HG03064 (cell line): ENCODE measurements around the gene HRH3.

ENCODE experiments used
- ATAC-seq: cut with Tn5 transposase; IDR thresholded peaks from one replicate; pipeline ENCODE4 v1.9.1; 2021; ENCODE audit warnings: low read depth; ENCODE audit not compliant: unreplicated experiment

The HRH3 gene

DNA sequence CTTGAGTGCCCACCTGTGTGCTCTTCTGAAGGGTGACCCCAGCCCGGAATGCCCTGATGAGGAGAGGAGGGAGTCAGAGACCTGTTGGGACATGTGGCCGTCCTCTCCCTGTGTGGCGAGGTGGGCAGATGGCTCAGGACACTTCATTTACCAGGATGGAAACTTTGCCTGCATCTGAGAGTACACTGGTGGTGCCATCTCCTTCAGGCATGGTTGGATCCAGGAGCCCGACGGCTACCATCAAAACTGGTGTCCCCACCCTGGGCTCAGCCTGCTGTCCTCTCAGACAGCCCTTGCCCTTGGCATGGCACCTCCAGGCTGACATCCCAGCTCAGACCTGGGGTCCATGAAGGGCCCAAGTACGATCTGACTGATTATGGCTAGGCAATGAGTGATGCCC lies 11.2 kb upstream of the HRH3 start:
- ATAC-seq, result no peak

DNA sequence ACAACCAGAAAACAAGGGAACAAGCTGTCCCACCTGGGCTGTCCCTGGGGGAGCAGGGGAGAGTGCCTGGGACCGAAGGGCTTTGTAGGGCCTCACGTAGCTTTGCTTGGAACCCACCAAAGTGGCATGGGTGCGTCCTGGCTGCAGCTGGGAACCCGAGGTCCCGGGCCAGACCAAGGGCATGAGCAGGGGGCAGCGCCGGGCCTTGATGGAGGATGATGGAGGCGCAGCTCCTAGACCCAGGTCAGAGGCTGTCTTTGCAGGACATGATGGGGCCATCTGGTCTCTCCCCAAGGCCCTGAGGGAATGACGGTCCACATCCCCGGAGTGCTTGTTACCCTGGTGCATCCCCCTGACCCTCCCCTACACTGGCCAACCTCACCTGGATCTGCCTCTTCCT lies 10.6 kb upstream of the HRH3 start:
- no peak for ATAC-seq

DNA sequence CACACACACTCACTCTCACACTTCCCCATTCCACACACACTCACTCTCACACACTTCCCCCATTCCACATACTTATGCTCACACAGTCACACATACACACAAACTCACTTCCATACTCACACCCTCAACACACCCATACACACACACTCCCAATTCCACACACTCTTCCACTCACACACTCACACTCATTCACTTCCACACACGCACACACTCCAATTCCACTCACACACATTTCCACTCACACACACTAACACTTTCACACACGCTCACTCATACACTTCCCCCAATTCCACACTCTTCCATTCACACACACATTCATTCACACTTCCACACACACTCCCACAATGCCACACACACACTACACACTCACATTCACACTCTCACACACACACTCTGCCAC lies 10.2 kb upstream of the HRH3 start:
- no peak for ATAC-seq

DNA sequence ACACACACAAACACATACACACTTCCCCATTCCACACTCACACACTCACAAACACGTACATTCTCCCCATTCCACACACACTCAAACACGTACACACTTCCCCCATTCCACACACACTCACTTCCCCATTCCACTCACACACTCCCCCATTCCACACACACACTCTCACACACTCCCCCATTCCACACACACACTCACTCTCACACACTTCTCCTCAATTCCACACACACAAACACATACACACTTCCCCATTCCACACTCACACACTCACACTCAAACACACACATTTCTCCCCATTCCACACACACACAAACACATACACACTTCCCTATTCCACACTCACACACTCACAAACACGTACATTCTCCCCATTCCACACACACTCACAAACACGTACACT lies 9.6 kb upstream of the HRH3 start:
- no peak for ATAC-seq

DNA sequence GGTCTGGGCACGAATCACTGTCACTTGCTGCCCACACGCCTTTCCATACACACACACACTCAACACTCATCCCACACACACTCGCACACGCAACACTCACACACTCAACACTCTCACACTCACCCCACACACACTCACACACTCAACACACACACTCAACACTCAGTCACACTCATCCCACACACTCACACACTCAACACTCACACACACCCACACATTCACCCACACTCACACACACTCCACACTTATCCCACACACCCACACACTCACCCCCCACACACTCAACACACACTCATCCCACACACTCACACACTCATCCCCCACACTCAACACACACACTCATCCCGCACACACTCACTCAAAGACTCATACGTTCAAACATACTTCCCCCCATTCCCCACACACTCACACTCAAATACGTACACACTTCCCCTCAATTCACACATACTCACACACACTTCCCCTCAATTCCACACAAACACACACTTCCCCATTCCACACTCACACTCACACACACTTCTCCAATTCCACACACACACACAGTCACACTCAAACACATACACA lies 9.0 kb upstream of the HRH3 start:
- no peak for ATAC-seq

DNA sequence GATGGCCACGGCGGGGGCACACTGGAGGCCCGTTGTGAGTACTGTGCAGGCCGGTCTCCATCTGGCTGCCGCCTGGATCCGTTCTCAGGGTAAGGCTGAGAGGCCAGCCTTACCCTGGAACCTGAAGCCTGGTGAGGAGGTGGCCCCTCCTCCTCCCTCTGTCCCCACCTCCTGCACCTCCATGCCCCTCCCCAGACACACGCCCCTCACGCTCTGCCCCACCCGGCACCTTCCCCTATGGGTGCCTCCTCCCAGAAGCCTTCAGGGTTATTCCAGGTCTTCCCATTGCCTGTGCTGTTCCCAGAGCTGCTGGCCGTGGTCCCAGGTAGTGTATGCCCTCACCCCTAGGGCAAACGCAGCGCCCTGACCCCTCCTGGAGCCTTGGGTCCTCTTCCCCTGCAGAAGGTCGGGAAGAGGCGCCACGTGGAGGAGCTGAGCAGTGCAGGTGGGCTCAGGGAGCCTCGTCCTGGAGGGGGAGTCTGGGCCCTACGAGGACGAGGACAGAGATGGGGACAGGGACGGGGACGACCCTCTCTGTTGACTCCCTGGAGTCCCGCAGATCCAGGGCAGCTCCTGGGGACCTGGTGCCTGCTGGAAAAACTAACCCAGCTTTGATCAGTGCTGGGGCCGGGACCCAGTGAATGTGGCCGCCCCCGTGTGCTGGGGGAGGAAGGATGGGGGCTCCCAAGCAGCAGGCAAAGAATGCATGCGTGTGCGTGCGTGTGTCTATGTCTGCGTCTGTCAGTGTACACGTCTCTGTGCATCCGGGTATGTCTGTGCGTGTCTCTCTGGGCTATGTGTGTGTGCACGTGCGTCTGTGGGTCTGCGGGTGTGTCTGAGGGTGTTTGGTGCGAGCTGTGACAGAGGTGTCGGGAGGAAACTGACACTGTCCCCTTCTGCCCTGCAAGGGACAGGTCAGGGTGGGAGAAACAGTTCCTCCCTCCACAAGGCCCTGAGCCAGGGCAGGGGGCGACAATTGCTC lies 8.2 kb upstream of the HRH3 start:
- no peak for ATAC-seq

DNA sequence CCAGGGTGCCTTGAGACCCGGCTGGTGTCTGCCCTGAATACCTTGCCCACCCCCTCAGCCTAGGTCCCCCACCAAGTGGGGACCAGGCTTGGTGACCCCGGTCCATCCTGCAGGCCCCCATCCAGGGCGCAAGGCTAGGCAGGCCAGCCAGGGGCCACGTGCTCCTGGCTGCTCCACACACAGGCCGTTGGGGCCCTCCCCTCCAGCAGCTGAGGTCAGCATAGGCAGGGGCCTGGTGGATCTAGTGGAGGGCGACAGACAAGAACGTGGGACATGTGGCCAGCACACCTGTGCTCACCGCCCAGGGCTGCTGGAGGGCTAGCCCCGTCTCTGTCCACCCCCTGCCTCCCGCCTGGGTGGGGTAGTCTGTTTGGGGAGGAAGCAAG lies 7.5 kb upstream of the HRH3 start:
- ATAC-seq, result no peak

DNA sequence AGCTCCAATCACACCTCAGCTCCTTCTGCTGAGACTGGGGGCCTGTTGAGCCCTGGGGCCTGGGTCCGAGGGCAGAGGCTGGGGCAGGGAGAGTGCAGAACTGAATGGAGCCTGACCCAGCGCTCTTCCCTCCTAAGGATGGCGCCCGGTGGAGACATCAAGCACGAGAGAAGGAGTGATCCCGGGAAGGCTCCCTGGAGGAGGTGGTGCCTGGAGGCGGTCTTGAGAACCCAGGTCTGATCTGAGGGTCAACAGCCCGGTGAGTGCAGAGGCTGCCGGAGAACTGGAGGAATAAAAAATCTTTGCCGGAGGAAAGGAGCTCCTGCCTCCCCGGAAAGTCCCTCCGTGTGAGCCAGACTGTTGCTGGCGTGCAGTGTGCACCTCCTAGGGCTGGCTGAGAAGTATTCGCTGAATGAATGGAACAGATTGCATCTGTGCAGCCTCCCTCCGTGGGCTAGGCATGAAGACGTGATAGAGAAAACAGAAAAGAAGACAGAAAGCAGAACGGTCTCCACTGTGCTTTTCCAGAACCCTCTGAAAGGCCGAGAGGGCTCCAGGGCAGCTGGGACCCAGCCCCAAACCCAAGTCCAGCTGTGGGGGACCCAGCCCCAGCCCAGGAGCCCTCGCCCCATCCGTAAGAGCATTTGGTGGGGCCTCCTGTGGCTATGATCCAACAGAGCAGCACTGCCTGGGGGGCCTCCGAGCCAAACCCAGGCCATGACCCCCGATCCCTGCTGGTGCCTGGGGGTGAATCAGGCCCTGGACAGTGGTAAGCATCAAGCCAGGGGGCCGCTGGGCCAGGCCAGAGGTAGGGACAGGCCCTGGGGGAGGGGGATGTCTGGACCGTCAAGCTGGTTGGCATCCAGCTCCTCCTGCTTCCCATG lies 6.9 kb upstream of the HRH3 start:
- ATAC-seq, result no peak

DNA sequence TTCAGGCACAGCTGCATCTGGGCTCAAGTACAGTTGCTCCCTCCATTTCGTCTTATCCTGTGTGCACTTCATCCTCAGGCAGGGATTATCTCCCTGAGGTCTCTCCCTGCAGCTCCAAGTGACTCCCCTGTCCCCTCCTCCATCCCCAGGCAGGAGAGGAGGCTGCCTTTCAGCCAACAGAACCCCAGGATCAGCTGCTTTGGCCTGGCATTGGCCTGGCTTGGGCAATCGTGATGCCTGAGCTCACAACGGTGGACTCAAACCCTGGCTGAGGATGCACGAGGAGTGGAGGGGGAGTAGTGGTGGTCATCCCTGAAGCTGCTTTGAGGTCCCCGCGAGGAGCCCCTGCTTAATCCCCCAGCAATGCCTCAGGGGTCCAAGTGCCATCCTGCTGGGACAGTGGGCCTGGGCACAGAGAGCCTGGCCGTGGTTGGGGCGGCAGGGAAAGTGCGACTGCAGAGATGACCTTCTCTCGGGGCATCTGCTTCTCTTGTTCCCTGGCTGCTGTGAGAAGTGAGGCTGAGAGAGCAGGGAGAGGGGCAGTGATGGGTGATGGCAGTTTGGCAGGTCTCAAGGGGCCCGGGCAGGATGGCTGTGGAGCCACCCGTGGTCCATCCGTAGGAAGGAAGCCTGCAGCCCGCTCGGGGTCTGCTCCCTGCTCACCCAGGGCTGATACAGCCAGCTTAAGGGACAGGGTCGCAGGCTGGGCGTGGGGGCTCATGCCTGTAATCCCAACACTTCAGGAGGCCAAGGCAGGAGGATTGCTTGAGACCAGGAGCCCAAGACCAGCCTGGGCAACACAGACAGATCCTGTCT lies 6.0 kb upstream of the HRH3 start:
- no peak for ATAC-seq

DNA sequence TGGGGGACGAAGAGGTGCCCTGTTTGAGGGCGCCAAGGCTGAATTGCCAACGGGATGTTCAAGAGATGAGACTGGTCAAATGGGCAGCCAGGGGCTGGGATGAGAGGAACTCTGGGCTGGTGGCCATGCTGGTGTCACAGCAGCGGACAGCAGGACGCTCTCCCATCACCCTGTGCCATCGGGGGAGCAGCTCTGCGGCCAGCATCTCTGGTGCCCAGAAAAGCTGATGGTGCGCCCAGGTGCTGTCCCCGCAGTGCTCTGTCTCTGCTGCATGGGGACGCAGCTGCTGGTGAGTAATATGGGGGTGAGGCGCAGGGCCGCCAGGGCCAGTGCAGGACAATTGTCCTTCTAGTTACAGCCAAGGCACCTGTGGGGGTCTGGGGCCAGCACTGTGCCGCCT lies 4.9 kb upstream of the HRH3 start:
- ATAC-seq, result no peak

DNA sequence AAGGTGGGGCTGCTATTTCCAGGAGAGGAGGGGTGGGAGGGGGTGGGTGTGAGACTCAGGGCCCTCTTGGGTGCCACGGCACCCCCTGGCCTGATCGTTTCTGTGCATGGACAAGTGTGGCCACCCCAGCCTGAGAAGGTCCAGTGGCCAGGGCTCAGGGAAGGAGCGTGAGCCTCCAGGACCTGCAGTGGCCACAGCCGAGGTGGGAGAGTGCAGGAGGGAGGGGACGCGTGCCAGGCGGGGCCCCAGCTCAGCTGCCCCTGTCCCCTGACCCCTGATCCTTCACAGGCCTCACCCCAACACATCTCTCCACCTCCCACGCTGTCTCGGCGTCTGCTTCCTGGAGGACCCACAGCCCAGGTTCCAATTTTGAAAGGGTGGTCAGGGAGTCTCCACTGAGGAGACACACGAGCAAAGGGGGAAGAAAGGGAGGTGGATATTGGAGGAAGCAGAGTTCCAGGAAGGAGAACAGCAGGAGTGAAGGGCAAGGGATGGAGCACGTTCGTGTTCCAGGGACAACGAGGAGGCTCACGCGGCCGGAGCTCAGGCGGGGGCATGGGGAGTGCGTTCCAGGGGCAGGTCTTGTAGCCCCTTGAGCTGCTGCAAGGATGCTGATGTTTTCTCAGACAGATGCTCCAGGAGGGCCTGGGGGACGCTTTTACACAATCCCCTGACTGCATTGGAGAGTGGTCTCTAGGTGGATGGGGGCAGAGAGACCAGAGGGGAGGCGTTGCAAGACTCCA lies 4.2 kb upstream of the HRH3 start:
- ATAC-seq, result no peak

DNA sequence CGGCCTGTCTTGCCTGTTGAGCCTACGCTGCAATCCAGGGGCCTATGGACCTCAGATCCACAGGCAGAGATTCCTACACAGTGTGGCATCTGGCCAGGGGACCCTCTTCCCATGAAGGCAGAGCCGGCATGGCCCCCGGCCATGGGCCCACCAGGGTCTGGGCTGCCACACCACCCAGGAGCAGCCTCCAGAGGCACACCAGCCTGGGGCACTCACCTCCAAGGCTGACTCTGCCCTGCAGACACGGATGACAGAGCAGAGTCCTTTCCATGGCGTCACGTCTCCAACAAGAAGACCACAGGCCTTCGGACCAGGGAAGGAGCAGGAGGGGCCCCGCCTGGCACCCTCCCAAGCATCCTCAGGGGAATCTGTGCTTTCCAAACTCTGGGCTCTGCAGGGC lies 3.5 kb upstream of the HRH3 start:
- ATAC-seq, result no peak

DNA sequence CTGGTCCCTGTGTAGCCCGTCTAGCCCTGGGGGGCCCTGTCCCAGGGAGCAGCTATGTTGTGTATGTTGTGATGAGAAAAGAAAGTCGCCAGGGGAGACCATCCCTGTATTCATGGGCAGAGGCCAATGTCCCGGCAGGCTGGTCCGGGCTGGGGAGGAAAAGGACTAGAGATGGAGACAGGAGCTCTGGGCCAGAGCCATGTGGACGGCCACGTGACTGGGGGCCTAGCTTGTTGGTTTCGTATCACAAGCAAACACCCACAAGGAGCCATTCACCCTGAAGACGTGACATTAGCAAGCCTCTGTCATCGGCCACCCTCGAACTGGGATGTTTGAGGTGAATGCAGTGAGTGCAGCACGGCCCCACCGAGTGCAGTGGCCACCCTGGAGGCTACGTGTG lies 2.9 kb upstream of the HRH3 start:
- no peak for ATAC-seq

DNA sequence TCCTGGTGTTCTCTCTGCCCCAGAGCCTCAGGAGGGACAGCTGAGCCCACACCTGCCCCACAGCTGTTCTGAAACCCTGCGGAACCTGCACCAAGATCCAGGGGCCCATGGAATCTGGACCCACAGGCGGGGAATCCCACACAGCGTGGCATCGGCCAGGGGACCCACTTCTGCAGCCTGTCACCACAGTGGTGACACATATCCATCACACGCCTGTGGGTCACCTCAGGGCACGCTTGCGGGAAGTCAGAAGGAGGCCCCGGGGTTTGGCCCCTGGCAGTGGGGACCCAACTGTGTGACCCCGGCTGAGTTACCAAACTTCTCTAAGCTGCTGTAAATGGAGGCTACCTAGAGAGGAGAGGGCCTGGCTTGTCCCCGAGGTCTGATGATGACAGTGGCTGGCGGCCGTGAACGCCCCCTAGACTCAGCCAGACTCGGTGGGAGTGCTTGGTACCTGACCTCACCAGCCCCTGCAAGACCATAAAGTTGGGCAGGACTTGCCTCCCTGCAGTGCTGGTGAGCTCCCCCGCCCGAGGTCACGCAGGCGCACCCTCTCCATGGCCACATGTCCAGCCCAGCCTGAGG lies 2.3 kb upstream of the HRH3 start:
- ATAC-seq, result no peak

DNA sequence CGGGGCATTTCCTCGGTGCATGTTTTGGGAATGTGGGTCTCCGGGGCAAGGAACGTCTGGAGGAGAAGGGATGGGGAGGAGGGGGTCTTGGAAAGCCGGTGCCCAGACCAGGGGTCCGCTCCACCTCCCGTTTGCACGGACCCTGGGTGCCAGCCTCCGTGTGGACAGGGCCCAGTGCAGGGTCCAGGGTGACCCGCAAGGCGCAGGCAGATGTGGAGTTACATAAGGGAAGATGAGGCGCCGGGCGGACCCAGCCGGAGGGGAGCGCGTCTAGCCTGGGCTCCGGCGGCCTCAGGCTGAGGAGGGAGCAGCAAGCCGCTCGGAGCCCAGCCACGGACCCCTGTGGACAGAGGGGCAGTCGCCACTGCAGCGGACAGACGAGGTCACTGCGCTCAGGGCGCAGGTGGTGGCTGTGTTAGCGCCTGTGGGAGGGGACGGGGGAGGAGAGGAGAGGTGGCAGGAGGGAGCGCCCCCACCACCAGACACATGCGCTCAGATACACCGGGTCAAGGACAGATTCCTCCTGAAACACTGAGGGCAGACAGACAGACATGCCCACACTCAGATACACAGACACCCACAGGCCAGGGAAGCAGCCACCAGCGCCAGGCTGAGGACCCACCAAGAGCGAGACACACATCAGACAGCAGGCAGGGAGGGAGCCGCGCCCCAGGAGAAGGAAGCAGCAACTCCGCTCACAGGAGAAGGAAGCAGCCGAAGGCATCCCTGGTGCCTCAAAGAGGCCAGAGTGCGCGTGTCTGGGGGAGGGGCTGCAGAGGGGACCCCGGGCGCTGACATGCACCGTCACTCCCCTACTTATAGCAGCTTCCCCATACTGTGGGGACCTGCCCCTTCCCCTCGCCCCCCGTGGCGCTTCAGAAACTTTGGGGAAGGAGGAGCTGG lies 839 bp upstream of the HRH3 start:
- no peak for ATAC-seq

DNA sequence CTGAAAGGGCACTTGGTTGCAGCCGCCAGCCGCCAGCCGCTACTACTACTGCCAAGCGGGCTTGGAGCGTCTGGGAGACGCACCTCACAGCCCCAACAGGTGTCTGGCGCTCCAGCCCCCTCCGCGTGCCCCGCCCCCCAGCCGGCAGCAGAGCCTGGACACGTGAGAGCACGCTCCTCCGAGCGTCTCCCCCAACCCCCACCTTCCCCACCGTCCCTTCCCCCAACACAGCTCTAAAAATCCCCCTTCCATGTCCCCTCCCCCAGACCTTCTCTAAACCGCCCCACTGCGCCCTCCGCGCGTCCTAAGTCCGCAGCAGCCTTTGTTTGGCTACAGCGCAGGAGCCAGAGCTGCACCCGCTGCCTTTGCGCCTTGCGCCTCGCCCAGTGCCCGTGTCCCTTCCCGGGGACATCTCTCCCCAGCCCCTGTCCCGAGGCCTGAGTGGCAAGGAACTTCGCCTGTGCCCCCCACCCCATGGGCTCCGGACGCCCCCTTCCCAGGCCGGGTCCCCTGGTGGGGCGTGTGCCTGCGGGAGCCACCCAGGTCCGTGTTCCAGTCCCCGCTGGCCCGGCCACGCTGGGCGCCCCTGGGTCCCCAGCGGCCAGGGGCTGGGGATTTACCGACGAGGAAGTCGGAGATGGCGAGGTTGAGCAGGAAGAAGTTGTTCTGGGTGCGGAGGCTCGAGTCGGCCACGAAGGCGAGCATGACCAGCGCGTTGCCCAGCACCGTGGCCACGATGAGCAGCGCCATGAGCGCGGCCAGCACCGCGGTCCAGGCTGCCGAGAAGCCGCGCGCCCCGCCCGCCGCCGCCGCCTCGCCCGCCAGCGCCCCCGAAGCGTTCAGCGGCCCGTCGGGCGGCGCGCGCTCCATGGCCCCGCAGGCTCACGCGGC lies 732 bp downstream of the HRH3 start:
- no peak for ATAC-seq
